ENCODE measurements around the gene TPH2. TPM values are rescaled to one million over a fixed set of nuclear protein-coding genes. Genes with fewer than 3 reads are reported as not detected.

TPH2 gene
- total RNA-seq, 1 experiment from 2014 or later = 0.66 TPM

- no CpG with 5 or more reads among the region's 5 CpGs for WGBS (ENCODE audit: extremely low coverage, insufficient read length, low lambda C conversion rate)
- H3K9me3 ChIP-seq (ENCODE audit: control insufficient read depth, low read depth, low read length) = no peaks in the 10 kb centered on the region
- no peaks in the 10 kb centered on the region for H3K9me3 Mint-ChIP-seq
Observed at GRCh38 chr12:72057330-72057914, 118.8 kb downstream of the TPH2 start.

More at GRCh38 chr12:72057330-72057914, 118.8 kb downstream of the TPH2 start:
- H3K27me3 Mint-ChIP-seq (ENCODE audit: low read depth) = no peaks in the 10 kb centered on the region
- no peak overlapping the region for H4K91ac ChIP-seq (ENCODE audit: insufficient read length, low read depth, low read length)
- no peak overlapping the region for H2BK15ac ChIP-seq (ENCODE audit: low read depth, low read length)
- H2BK5ac ChIP-seq (ENCODE audit: insufficient read length, low read length) = no peak overlapping the region
- H4K8ac ChIP-seq (replicated peaks; ENCODE audit: insufficient read length, low read depth, low read length) = no peak overlapping the region
- H3K14ac ChIP-seq (ENCODE audit: insufficient read depth, low read length) = no peak overlapping the region
- H3K27me3 ChIP-seq (ENCODE audit: insufficient read depth, low read length) = no peaks in the 10 kb centered on the region
- no peak overlapping the region for H3K4me3 Mint-ChIP-seq
- H3K18ac ChIP-seq (ENCODE audit: insufficient read length, low read depth, low read length) = no peak overlapping the region
- no peaks in the 10 kb centered on the region for H3K23me2 ChIP-seq (ENCODE audit: insufficient read length, low read depth, low read length, poor library complexity, severe bottlenecking)
- H3K4me2 ChIP-seq (ENCODE audit: insufficient read depth, insufficient read length, low read length) = no peak overlapping the region
- no peak overlapping the region for H2AFZ ChIP-seq (ENCODE audit: low read length)
- H3K27ac Mint-ChIP-seq = no peak overlapping the region
- H3K9ac ChIP-seq (ENCODE audit: extremely low read depth, insufficient read length, low read length) = no peak overlapping the region
- H3K4ac ChIP-seq (ENCODE audit: low read depth, low read length) = no peak overlapping the region
- DNase-seq = no peak
- H3K4me1 Mint-ChIP-seq = no peaks in the 10 kb centered on the region
- H3K4me1 ChIP-seq (ENCODE audit: insufficient read depth, low read length) = no peaks in the 10 kb centered on the region
- TF ChIP-seq, protein P1, sequence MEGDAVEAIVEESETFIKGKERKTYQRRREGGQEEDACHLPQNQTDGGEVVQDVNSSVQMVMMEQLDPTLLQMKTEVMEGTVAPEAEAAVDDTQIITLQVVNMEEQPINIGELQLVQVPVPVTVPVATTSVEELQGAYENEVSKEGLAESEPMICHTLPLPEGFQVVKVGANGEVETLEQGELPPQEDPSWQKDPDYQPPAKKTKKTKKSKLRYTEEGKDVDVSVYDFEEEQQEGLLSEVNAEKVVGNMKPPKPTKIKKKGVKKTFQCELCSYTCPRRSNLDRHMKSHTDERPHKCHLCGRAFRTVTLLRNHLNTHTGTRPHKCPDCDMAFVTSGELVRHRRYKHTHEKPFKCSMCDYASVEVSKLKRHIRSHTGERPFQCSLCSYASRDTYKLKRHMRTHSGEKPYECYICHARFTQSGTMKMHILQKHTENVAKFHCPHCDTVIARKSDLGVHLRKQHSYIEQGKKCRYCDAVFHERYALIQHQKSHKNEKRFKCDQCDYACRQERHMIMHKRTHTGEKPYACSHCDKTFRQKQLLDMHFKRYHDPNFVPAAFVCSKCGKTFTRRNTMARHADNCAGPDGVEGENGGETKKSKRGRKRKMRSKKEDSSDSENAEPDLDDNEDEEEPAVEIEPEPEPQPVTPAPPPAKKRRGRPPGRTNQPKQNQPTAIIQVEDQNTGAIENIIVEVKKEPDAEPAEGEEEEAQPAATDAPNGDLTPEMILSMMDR (conservative IDR thresholded peaks at IDR 0.05) = no peak
- no peak overlapping the region for H4K5ac ChIP-seq (ENCODE audit: insufficient read length, low read depth, low read length)
- no peak overlapping the region for H3T11ph ChIP-seq (ENCODE audit: low read length)
- no peaks in the 10 kb centered on the region for H4K20me1 ChIP-seq (ENCODE audit: control insufficient read depth, insufficient read depth, insufficient read length)
- no peak overlapping the region for H2BK12ac ChIP-seq (ENCODE audit: insufficient read length, low read depth, low read length)
- H2AK5ac ChIP-seq (ENCODE audit: insufficient read length, low read length) = no peak overlapping the region
- no peak overlapping the region for H3K23ac ChIP-seq (ENCODE audit: insufficient read length, low read depth, low read length)
- no peak overlapping the region for H3K56ac ChIP-seq (ENCODE audit: insufficient read length, low read depth, low read length)
- H2BK20ac ChIP-seq (ENCODE audit: low read depth, low read length, poor library complexity, severe bottlenecking) = no peak overlapping the region
- no peaks in the 10 kb centered on the region for H3K79me2 ChIP-seq (ENCODE audit: insufficient read depth, low read length)
- no peaks in the 10 kb centered on the region for H3K36me3 Mint-ChIP-seq (ENCODE audit: insufficient read depth in 1 of 3, low read depth in 3 of 3)
- no peak overlapping the region for H2BK120ac ChIP-seq (ENCODE audit: low read depth, low read length, poor library complexity, severe bottlenecking)
- H3K27ac ChIP-seq (ENCODE audit: insufficient read length, low read depth, low read length) = no peak overlapping the region
- no peaks in the 10 kb centered on the region for H3K79me1 ChIP-seq (ENCODE audit: insufficient read depth, low read depth, low read length, poor library complexity, severe bottlenecking)

Measured in H9 (cell line).